Measurements from ENCODE around the gene CCDC157.

Gene CCDC157

GRCh38 chr22:30332551-30332950, 24.3 kb upstream of the CCDC157 start:
- no peaks in the 10 kb centered on the region for H3K27me3 ChIP-seq (ENCODE audit: control insufficient read depth in 1 of 2, insufficient read depth in 1 of 2, low read length in 2 of 2)
- H2BK12ac ChIP-seq (ENCODE audit: low read length in 2 of 2) = no peak overlapping the region
- no peak overlapping the region for H2BK15ac ChIP-seq (ENCODE audit: low read depth, poor library complexity, severe bottlenecking)
- no peak overlapping the region for H2BK5ac ChIP-seq (ENCODE audit: low read depth, low read length, poor library complexity, severe bottlenecking)
- H3K9me3 ChIP-seq (ENCODE audit: control insufficient read depth, low read length) = no peaks in the 10 kb centered on the region
- no peak overlapping the region for H2AFZ ChIP-seq (ENCODE audit: low read depth, low read length)
- no peak overlapping the region for H4K91ac ChIP-seq (ENCODE audit: low read length)
- WGBS = 99% methylated on average over 5 of the region's 5 CpGs
- H3K4me2 ChIP-seq (ENCODE audit: low read length, poor library complexity, severe bottlenecking) = no peak overlapping the region
- H3K9ac ChIP-seq (ENCODE audit: low read length) = no peak overlapping the region
- DNase-seq = no peak
- peaks cover 15% of the 10 kb centered on the region for H3K79me1 ChIP-seq (replicated peaks; ENCODE audit: low read length, poor library complexity, severe bottlenecking)
- H3K4ac ChIP-seq (ENCODE audit: low read depth in 1 of 2, low read length in 2 of 2) = no peak overlapping the region
- no peak overlapping the region for H3K4me3 ChIP-seq (ENCODE audit: insufficient read depth in 1 of 2, low read depth in 1 of 2, low read length in 2 of 2)
- H3K36me3 ChIP-seq (ENCODE audit: control insufficient read depth in 1 of 2, insufficient read depth in 2 of 2, low read depth in 1 of 2, low read length in 2 of 2) = peaks cover 65 to 75% of the 10 kb centered on the region in 2 experiments
- no peak overlapping the region for H3K27ac ChIP-seq (ENCODE audit: low read length, poor library complexity, severe bottlenecking)
- H3K14ac ChIP-seq (ENCODE audit: low read length in 2 of 2) = no peak overlapping the region
- H2BK120ac ChIP-seq (ENCODE audit: low read depth, low read length) = no peak overlapping the region
- no peak overlapping the region for H2AK5ac ChIP-seq (ENCODE audit: low read length, severe bottlenecking)
- no peak overlapping the region for H3K18ac ChIP-seq (ENCODE audit: low read depth in 1 of 2, low read length in 2 of 2)
- no peak overlapping the region for H4K8ac ChIP-seq (ENCODE audit: low read length)
- H3K23ac ChIP-seq (ENCODE audit: low read length in 2 of 2) = no peak overlapping the region
- peaks cover 7% of the 10 kb centered on the region for H3K4me1 ChIP-seq (ENCODE audit: control insufficient read depth, insufficient read depth, low read depth, low read length)

- Histone ChIP-seq H3K36me3 (ENCODE audit: control insufficient read depth in 1 of 2, insufficient read depth in 2 of 2, low read depth in 1 of 2, low read length in 2 of 2) (peaks cover 71 to 80% of the 10 kb centered on the region in 2 experiments), H3K4ac (ENCODE audit: low read depth in 1 of 2, low read length in 2 of 2) (no peak overlapping the region), H3K27me3 (ENCODE audit: control insufficient read depth in 1 of 2, insufficient read depth in 1 of 2, low read length in 2 of 2) (no peaks in the 10 kb centered on the region), H3K4me2 (ENCODE audit: low read length, poor library complexity, severe bottlenecking) (no peak overlapping the region), H3K23ac (ENCODE audit: low read length in 2 of 2) (no peak overlapping the region), H4K91ac (ENCODE audit: low read length) (no peak overlapping the region), H2BK5ac (ENCODE audit: low read depth, low read length, poor library complexity, severe bottlenecking) (no peak overlapping the region), H2BK15ac (ENCODE audit: low read depth, poor library complexity, severe bottlenecking) (no peak overlapping the region), H3K18ac (ENCODE audit: low read depth in 1 of 2, low read length in 2 of 2) (no peak overlapping the region), H2BK120ac (ENCODE audit: low read depth, low read length) (no peak overlapping the region), H2BK12ac (ENCODE audit: low read length in 2 of 2) (no peak overlapping the region), H3K4me3 (ENCODE audit: insufficient read depth in 1 of 2, low read depth in 1 of 2, low read length in 2 of 2) (no peak overlapping the region), H3K9ac (ENCODE audit: low read length) (no peak overlapping the region), H4K8ac (ENCODE audit: low read length) (no peak overlapping the region), H3K9me3 (ENCODE audit: control insufficient read depth, low read length) (no peaks in the 10 kb centered on the region), H3K27ac (ENCODE audit: low read length, poor library complexity, severe bottlenecking) (no peak overlapping the region), H3K79me1 (replicated peaks; ENCODE audit: low read length, poor library complexity, severe bottlenecking) (peaks cover 15% of the 10 kb centered on the region), H2AFZ (ENCODE audit: low read depth, low read length) (no peak overlapping the region), H3K4me1 (ENCODE audit: control insufficient read depth, insufficient read depth, low read depth, low read length) (peaks cover 5% of the 10 kb centered on the region), H3K14ac (ENCODE audit: low read length in 2 of 2) (no peak overlapping the region), H2AK5ac (ENCODE audit: low read length, severe bottlenecking) (no peak overlapping the region)
- 100% methylated on average over 2 of the region's 2 CpGs for WGBS
- no peak for DNase-seq
Measured at GRCh38 chr22:30332994-30333706, 23.7 kb upstream of the CCDC157 start.

- Histone ChIP-seq H3K4ac (ENCODE audit: low read depth in 1 of 2, low read length in 2 of 2) (no peak overlapping the region), H3K23ac (ENCODE audit: low read length in 2 of 2) (no peak overlapping the region), H2AFZ (ENCODE audit: low read depth, low read length) (no peak overlapping the region), H3K14ac (ENCODE audit: low read length in 2 of 2) (no peak overlapping the region), H3K9ac (ENCODE audit: low read length) (no peak overlapping the region), H2BK12ac (ENCODE audit: low read length in 2 of 2) (no peak overlapping the region), H4K8ac (ENCODE audit: low read length) (no peak overlapping the region), H3K4me2 (ENCODE audit: low read length, poor library complexity, severe bottlenecking) (no peak overlapping the region), H3K9me3 (ENCODE audit: control insufficient read depth, low read length) (no peaks in the 10 kb centered on the region), H2BK15ac (ENCODE audit: low read depth, poor library complexity, severe bottlenecking) (no peak overlapping the region), H3K79me1 (replicated peaks; ENCODE audit: low read length, poor library complexity, severe bottlenecking) (peaks cover 18% of the 10 kb centered on the region), H3K27me3 (ENCODE audit: control insufficient read depth in 1 of 2, insufficient read depth in 1 of 2, low read length in 2 of 2) (no peaks in the 10 kb centered on the region), H3K4me3 (ENCODE audit: insufficient read depth in 1 of 2, low read depth in 1 of 2, low read length in 2 of 2) (no peak overlapping the region), H3K4me1 (ENCODE audit: control insufficient read depth, insufficient read depth, low read depth, low read length) (peaks cover 1% of the 10 kb centered on the region), H3K27ac (ENCODE audit: low read length, poor library complexity, severe bottlenecking) (no peak overlapping the region), H2AK5ac (ENCODE audit: low read length, severe bottlenecking) (no peak overlapping the region), H4K91ac (ENCODE audit: low read length) (no peak overlapping the region), H2BK5ac (ENCODE audit: low read depth, low read length, poor library complexity, severe bottlenecking) (no peak overlapping the region), H3K18ac (ENCODE audit: low read depth in 1 of 2, low read length in 2 of 2) (no peak overlapping the region), H3K36me3 (ENCODE audit: control insufficient read depth in 1 of 2, insufficient read depth in 2 of 2, low read depth in 1 of 2, low read length in 2 of 2) (peaks cover 77 to 83% of the 10 kb centered on the region in 2 experiments), H2BK120ac (ENCODE audit: low read depth, low read length) (no peak overlapping the region)
- no peak for DNase-seq
- whole genome bisulfite sequencing = 97% methylated on average over 3 of the region's 3 CpGs
Measured at GRCh38 chr22:30333707-30334087, 23.1 kb upstream of the CCDC157 start.

GRCh38 chr22:30334646-30335045, 22.2 kb upstream of the CCDC157 start:
- Histone ChIP-seq H3K23ac (ENCODE audit: low read length in 2 of 2) (no peak overlapping the region), H2BK120ac (ENCODE audit: low read depth, low read length) (no peak overlapping the region), H3K4me2 (ENCODE audit: low read length, poor library complexity, severe bottlenecking) (no peak overlapping the region), H3K9me3 (ENCODE audit: control insufficient read depth, low read length) (no peaks in the 10 kb centered on the region), H2AK5ac (ENCODE audit: low read length, severe bottlenecking) (no peak overlapping the region), H2BK5ac (ENCODE audit: low read depth, low read length, poor library complexity, severe bottlenecking) (no peak overlapping the region), H4K91ac (ENCODE audit: low read length) (no peak overlapping the region), H3K36me3 (ENCODE audit: control insufficient read depth in 1 of 2, insufficient read depth in 2 of 2, low read depth in 1 of 2, low read length in 2 of 2) (peaks cover 81 to 86% of the 10 kb centered on the region in 2 experiments), H2BK15ac (ENCODE audit: low read depth, poor library complexity, severe bottlenecking) (no peak overlapping the region), H3K79me1 (replicated peaks; ENCODE audit: low read length, poor library complexity, severe bottlenecking) (peaks cover 24% of the 10 kb centered on the region), H3K4me3 (ENCODE audit: insufficient read depth in 1 of 2, low read depth in 1 of 2, low read length in 2 of 2) (no peak overlapping the region), H3K14ac (ENCODE audit: low read length in 2 of 2) (no peak overlapping the region), H2AFZ (ENCODE audit: low read depth, low read length) (no peak overlapping the region), H4K8ac (ENCODE audit: low read length) (no peak overlapping the region), H3K9ac (ENCODE audit: low read length) (no peak overlapping the region), H3K27ac (ENCODE audit: low read length, poor library complexity, severe bottlenecking) (no peak overlapping the region), H3K18ac (ENCODE audit: low read depth in 1 of 2, low read length in 2 of 2) (no peak overlapping the region), H3K4ac (ENCODE audit: low read depth in 1 of 2, low read length in 2 of 2) (no peak overlapping the region), H3K4me1 (ENCODE audit: control insufficient read depth, insufficient read depth, low read depth, low read length) (no peaks in the 10 kb centered on the region), H3K27me3 (ENCODE audit: control insufficient read depth in 1 of 2, insufficient read depth in 1 of 2, low read length in 2 of 2) (no peaks in the 10 kb centered on the region), H2BK12ac (ENCODE audit: low read length in 2 of 2) (no peak overlapping the region)
- DNase-seq = no peak
- 96% methylated on average over 2 of the region's 4 CpGs for WGBS
